CD4-positive, alpha-beta memory T cell (primary cell): ENCODE data around the gene IFITM5. TPM values are rescaled to one million over a fixed set of nuclear protein-coding genes. Genes with fewer than 3 reads are reported as not detected.
"Not testable (repeated sequence)": the region's sequence is repeated elsewhere in the genome, so short reads cannot be mapped to it uniquely, and the experiment has no call there.

Experiments
- CTCF ChIA-PET: fragments of 350-600 bp; sonication (Branson Sonifier 250); formaldehyde crosslinking; loops from one replicate; lab custom pipeline; 2021; ENCODE audit warnings: inconsistent platforms; ENCODE audit not compliant: partially characterized antibody; lab: Charles Lee
- POLR2A ChIA-PET: fragments of 350-600 bp; sonication (Branson Sonifier 250); formaldehyde crosslinking; loops from one replicate; lab custom pipeline; 2021; ENCODE audit not compliant: partially characterized antibody; lab: Charles Lee
- DNase-seq, 5 donors: peaks; one replicate each; pipeline versions ENCODE4 v3.0.0 to v3.0.0-alpha.2; 2020 to 2022; ENCODE audit warnings: mixed read lengths in 1 of 5
- H3K27ac ChIP-seq: one replicate; pipeline ENCODE4 v1.7.0; 2013; ENCODE audit warnings: low read depth, low read length
- H3K27me3 ChIP-seq: 2 replicates; pipeline ENCODE4 v1.7.0; 2013; ENCODE audit warnings: mild to moderate bottlenecking, low read length, moderate library complexity; ENCODE audit not compliant: insufficient read depth
- H3K36me3 ChIP-seq: 2 replicates; pipeline ENCODE4 v1.7.0; 2013; ENCODE audit warnings: mild to moderate bottlenecking, low read length, moderate library complexity; ENCODE audit not compliant: insufficient read depth
- H3K4me1 ChIP-seq: 2 replicates; pipeline ENCODE4 v1.7.0; 2013; ENCODE audit warnings: mild to moderate bottlenecking, low read length, moderate library complexity; ENCODE audit not compliant: insufficient read depth
- H3K4me3 ChIP-seq, 2 donors: one replicate each; pipeline ENCODE4 v1.7.0; 2013; ENCODE audit warnings: low read length in 2 of 2, mild to moderate bottlenecking in 1 of 2
- H3K9me3 ChIP-seq, 2 donors: one replicate each; pipeline ENCODE4 v1.7.0; 2013; ENCODE audit warnings: low read length in 2 of 2, control low read depth in 1 of 2; ENCODE audit not compliant: control insufficient read depth in 1 of 2
- H3K27ac Mint-ChIP-seq, 7 donors: one replicate each; pipeline ENCODE4 v1.8.0; 2020 to 2021; ENCODE audit warnings: mixed read lengths in 7 of 7, mild to moderate bottlenecking in 6 of 7, inconsistent platforms in 3 of 7, moderate library complexity in 3 of 7
- H3K27me3 Mint-ChIP-seq, 2 donors: one replicate each; pipeline ENCODE4 v1.8.0; 2020 to 2021; ENCODE audit warnings: mixed read lengths in 2 of 2
- H3K36me3 Mint-ChIP-seq, 2 donors: one replicate each; pipeline ENCODE4 v1.8.0; 2020 to 2021; ENCODE audit warnings: mixed read lengths in 2 of 2, inconsistent platforms in 1 of 2, mild to moderate bottlenecking in 1 of 2
- H3K4me1 Mint-ChIP-seq, 4 donors: one replicate each; pipeline ENCODE4 v1.8.0; 2020 to 2021; ENCODE audit warnings: mixed read lengths in 4 of 4, mild to moderate bottlenecking in 1 of 4
- H3K4me3 Mint-ChIP-seq, 8 donors: one replicate each; pipeline ENCODE4 v1.8.0; 2020 to 2021; ENCODE audit warnings: mixed read lengths in 8 of 8, mild to moderate bottlenecking in 7 of 8, moderate library complexity in 6 of 8, inconsistent platforms in 3 of 8
- H3K9me3 Mint-ChIP-seq, 8 donors: one replicate each; pipeline ENCODE4 v1.8.0; 2020 to 2021; ENCODE audit warnings: mixed read lengths in 8 of 8, mild to moderate bottlenecking in 5 of 8, inconsistent platforms in 3 of 8, moderate library complexity in 1 of 8
- intact Hi-C: fragments of 100-400 bp; cut with micrococcal nuclease; formaldehyde crosslinking; loops from one replicate; pipeline ENCODE4 v1.15.1; 2023
- polyA plus RNA-seq, 2 donors: library from polyadenylated mRNA; unstranded; fragments of 300-500 nt; fragmentation: Illumina TruSeq; gene quantifications; one replicate each; pipeline ENCODE4 v1.2.3, GENCODE V29; 2021
- total RNA-seq, 2 experiments: library from RNA; stranded (reverse); gene quantifications; one replicate each; pipeline ENCODE4 v1.2.3, GENCODE V29; 2021

IFITM5 gene
- total and polyA plus RNA-seq, 4 experiments from 2014 or later = not detected

- Histone ChIP-seq H3K36me3 (peaks cover 8% of the 10 kb centered on the region), H3K9me3 (no peaks in the 10 kb centered on the region), H3K4me1 (peaks cover 37% of the 10 kb centered on the region), H3K27ac (peak overlapping the region; percentile 76), H3K27me3 (no peaks in the 10 kb centered on the region), H3K4me3 (peak overlapping the region; percentile 59 to 91)
- Mint-ChIP-seq H3K36me3 (peaks cover 34 to 50% of the 10 kb centered on the region in 2 donors), H3K4me1 (peaks cover 29 to 61% (median 37%) of the 10 kb centered on the region in 4 donors), H3K27ac (peak overlapping the region; percentile 94 to 100 (median 98)), H3K27me3 (no peaks in the 10 kb centered on the region), H3K9me3 (peaks cover 0 to 7% (median 0%) of the 10 kb centered on the region in 8 donors), H3K4me3 (peak overlapping the region; percentile 92 to 99 (median 98))
- intact Hi-C loops = loop anchor here (2.0 kb wide), 1 partner anchor 33 kb away; no protein-coding TSS in a partner anchor
- CTCF ChIA-PET = interaction anchor here (0.9 to 2.7 kb wide), 5 partner anchors 17 to 135 kb away, joined by 4 to 19 read pairs (median 8); no protein-coding TSS in a partner anchor
- POLR2A ChIA-PET = interaction anchor here (1.0 to 7.2 kb wide), 8 partner anchors 14 to 107 kb away, joined by 3 to 66 read pairs (median 8); partner anchors contain the start of genes BET1L, IFITM5 and RIC8A
- no peak for DNase-seq
These were observed 14.0 kb upstream of the IFITM5 start for GRCh38 chr11:313304-313786.

- ChIA-PET POLR2A (interaction anchor here (0.6 to 7.2 kb wide), 15 partner anchors 10 to 105 kb away, joined by 3 to 66 read pairs (median 4); partner anchors contain the start of genes BET1L, IFITM5 and RIC8A), CTCF (interaction anchor here (0.7 to 2.7 kb wide), 9 partner anchors 15 to 136 kb away, joined by 3 to 19 read pairs (median 4); no protein-coding TSS in a partner anchor)
- Mint-ChIP-seq H3K4me1 (peaks cover 28 to 63% (median 37%) of the 10 kb centered on the region in 4 donors), H3K9me3 (peaks cover 0 to 7% (median 0%) of the 10 kb centered on the region in 8 donors), H3K4me3 (peak overlapping the region; percentile 92 to 99 (median 98)), H3K36me3 (peaks cover 31 to 50% of the 10 kb centered on the region in 2 donors), H3K27ac (peak overlapping the region; percentile 94 to 100 (median 98)), H3K27me3 (no peaks in the 10 kb centered on the region)
- peak overlapping the region; percentile 76 for H3K27ac ChIP-seq
- H3K4me3 ChIP-seq = peak overlapping the region; percentile 59 to 91
- no peaks in the 10 kb centered on the region for H3K27me3 ChIP-seq
- H3K4me1 ChIP-seq = peaks cover 38% of the 10 kb centered on the region
- intact Hi-C loops = loop anchor here (2.0 kb wide), 1 partner anchor 31 kb away; no protein-coding TSS in a partner anchor
- DNase-seq = peak in 1 of 5 donors; percentile 16
- H3K9me3 ChIP-seq = no peaks in the 10 kb centered on the region
- peaks cover 8% of the 10 kb centered on the region for H3K36me3 ChIP-seq
These were observed 12.9 kb upstream of the IFITM5 start for GRCh38 chr11:312092-312816.

- H3K9me3 Mint-ChIP-seq, H3K9me3 ChIP-seq, H3K36me3 ChIP-seq, H3K27me3 ChIP-seq, H3K27me3 Mint-ChIP-seq, intact Hi-C loops: not testable (repeated sequence)
- H3K4me3 Mint-ChIP-seq = peak overlapping the region; percentile 92 to 99 (median 98)
- POLR2A ChIA-PET = interaction anchor here (0.8 to 7.2 kb wide), 10 partner anchors 11 to 104 kb away, joined by 3 to 66 read pairs (median 6); partner anchors contain the start of genes BET1L and RIC8A
- H3K4me1 ChIP-seq = peaks cover 44% of the 10 kb centered on the region
- CTCF ChIA-PET = interaction anchor here (0.9 to 2.7 kb wide), 5 partner anchors 16 to 61 kb away, joined by 3 to 19 read pairs (median 4); no protein-coding TSS in a partner anchor
- H3K4me1 Mint-ChIP-seq = peaks cover 23 to 58% (median 36%) of the 10 kb centered on the region in 4 donors
- H3K4me3 ChIP-seq = peak overlapping the region in 1 of 2 donors; percentile 91
- peak in 1 of 5 donors; percentile 23 for DNase-seq
- peak overlapping the region; percentile 76 for H3K27ac ChIP-seq
- H3K36me3 Mint-ChIP-seq = peaks cover 23 to 41% of the 10 kb centered on the region in 2 donors
- peak overlapping the region; percentile 94 to 100 (median 98) for H3K27ac Mint-ChIP-seq
These were observed 11.9 kb upstream of the IFITM5 start for GRCh38 chr11:311013-311748.

GRCh38 chr11:309979-310572 is 10.8 kb upstream of the IFITM5 start:
- Histone ChIP-seq H3K27ac (peak overlapping the region; percentile 79), H3K4me1 (peaks cover 55% of the 10 kb centered on the region), H3K4me3 (peak overlapping the region; percentile 55 to 71)
- ChIA-PET POLR2A (interaction anchor here (1.0 to 2.6 kb wide), 18 partner anchors 7 to 197 kb away, joined by 3 to 26 read pairs (median 6); partner anchors contain the start of genes BET1L, NLRP6, PGGHG and PSMD13), CTCF (interaction anchor here (0.7 to 2.1 kb wide), 8 partner anchors 7 to 141 kb away, joined by 3 to 17 read pairs (median 6); partner anchors contain the start of gene NLRP6)
- not testable (repeated sequence) for H3K9me3 Mint-ChIP-seq, H3K27me3 ChIP-seq, H3K9me3 ChIP-seq, H3K36me3 ChIP-seq, H3K27me3 Mint-ChIP-seq
- H3K4me3 Mint-ChIP-seq = peak overlapping the region; percentile 93 to 96 (median 93)
- intact Hi-C loops = loop anchor here (2.0 to 5.0 kb wide), 3 partner anchors 21 to 207 kb away; partner anchors contain the start of gene PGGHG
- H3K36me3 Mint-ChIP-seq = peaks cover 20 to 39% of the 10 kb centered on the region in 2 donors
- peak in 1 of 5 donors; percentile 19 for DNase-seq
- H3K4me1 Mint-ChIP-seq = peaks cover 28 to 69% (median 45%) of the 10 kb centered on the region in 4 donors
- peak overlapping the region; percentile 89 to 98 (median 97) for H3K27ac Mint-ChIP-seq

- not testable (repeated sequence) for H3K9me3 ChIP-seq, H3K9me3 Mint-ChIP-seq, H3K27me3 Mint-ChIP-seq, H3K27me3 ChIP-seq, H3K36me3 ChIP-seq
- DNase-seq = peak in 4 of 5 donors; percentile 54 to 65 (median 60)
- intact Hi-C loops = loop anchor here (2.0 to 5.0 kb wide), 3 partner anchors 20 to 208 kb away; partner anchors contain the start of gene PGGHG
- POLR2A ChIA-PET = interaction anchor here (1.0 to 2.6 kb wide), 20 partner anchors 8 to 198 kb away, joined by 3 to 26 read pairs (median 6); partner anchors contain the start of genes BET1L, NLRP6, PGGHG and PSMD13
- Histone ChIP-seq H3K4me3 (peak overlapping the region; percentile 55 to 71), H3K27ac (peak overlapping the region; percentile 79), H3K4me1 (peaks cover 62% of the 10 kb centered on the region)
- CTCF ChIA-PET = interaction anchor here (0.7 to 2.1 kb wide), 8 partner anchors 8 to 142 kb away, joined by 3 to 17 read pairs (median 6); partner anchors contain the start of gene NLRP6
- H3K4me3 Mint-ChIP-seq = peak overlapping the region; percentile 93 to 96 (median 93)
- peak overlapping the region; percentile 89 to 98 (median 97) for H3K27ac Mint-ChIP-seq
- H3K4me1 Mint-ChIP-seq = peaks cover 31 to 66% (median 47%) of the 10 kb centered on the region in 4 donors
- H3K36me3 Mint-ChIP-seq = peaks cover 11 to 29% of the 10 kb centered on the region in 2 donors
These were observed 9.7 kb upstream of the IFITM5 start for GRCh38 chr11:308740-309665.
